ENCODE data around the gene WAPL.

The WAPL gene

DNA sequence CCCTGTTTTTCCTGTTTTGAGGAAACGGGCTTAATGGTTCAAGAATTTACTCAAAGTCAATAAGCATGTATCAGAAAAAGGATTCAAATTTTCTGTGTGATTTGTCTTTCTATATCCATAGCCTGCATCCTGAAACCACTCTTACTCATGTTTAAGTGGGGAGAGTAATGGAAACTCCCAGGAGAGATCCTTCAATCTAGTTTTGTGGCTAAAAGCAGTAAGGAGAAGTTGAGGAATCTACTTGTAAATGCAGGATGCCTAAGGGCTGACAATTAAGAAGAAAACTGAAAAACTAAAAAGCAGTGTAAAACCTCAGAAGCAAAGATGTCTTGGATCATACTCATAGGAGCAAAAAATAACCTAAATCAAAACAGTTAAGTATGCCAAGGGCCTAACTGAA is 86.9 kb downstream of the WAPL start:
- intact Hi-C loops (cut with DNase I): no loop called here
- no peak for DNase-seq

DNA sequence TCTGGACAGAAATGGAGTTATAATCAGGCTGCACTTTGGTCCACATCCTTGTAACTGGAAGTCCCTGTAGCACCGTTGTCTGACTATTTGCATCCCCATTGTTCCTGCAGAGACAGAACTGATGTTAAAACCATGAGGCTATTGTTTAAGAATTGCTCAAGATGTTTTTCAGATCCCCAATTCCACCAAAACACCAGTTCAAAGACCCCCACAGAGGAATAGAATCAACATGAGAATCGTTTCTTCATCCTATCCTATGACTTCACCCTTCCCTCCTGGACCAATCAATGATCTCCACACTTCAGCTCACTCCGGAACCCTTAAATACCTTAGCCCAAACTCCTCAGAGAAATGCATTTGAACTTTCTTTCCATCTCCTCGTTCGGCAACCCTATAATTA is 97.9 kb downstream of the WAPL start:
- DNase-seq: no peak
- intact Hi-C loops (cut with DNase I): no loop called here

DNA sequence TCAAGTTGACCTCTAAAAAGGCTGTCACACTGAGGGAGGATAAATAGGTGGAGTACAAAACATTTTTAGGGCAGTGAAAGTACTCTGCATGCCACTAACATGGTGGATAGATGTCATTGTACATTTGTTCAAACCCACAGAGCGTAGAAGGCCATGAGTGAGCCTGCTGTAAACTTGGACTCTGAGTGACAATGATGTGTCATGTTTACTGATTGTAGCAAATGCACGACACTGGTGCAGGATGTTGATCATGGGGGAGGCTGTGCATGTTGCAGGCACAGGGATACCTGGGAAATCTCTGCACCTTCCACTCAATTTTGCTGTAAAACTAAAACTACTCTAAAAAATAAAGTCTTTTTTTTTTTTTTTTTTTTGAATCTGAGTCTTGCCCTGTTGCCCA is 102.5 kb downstream of the WAPL start:
- DNase-seq: no peak
- intact Hi-C loops (cut with DNase I): no loop called here

DNA sequence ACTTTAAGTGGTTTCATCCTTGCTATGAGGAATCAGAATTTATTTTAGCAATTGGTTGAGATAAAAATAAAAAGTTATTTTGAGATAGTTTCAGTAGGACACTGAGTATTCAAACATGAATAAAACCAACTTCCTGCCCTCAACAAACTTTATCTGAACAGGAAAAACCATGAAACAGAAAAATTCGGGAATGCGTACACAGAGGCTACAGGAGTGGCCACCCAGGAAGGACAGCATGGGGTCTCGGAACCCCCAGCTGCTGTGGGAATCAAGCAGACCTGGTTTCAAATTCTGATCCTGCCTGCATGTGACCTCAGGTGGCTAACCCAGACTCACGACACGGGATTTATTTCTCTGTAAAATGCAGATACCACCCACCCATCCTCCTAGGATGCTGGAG is 106.0 kb downstream of the WAPL start:
- intact Hi-C loops (cut with DNase I): no loop called here
- DNase-seq: no peak

DNA sequence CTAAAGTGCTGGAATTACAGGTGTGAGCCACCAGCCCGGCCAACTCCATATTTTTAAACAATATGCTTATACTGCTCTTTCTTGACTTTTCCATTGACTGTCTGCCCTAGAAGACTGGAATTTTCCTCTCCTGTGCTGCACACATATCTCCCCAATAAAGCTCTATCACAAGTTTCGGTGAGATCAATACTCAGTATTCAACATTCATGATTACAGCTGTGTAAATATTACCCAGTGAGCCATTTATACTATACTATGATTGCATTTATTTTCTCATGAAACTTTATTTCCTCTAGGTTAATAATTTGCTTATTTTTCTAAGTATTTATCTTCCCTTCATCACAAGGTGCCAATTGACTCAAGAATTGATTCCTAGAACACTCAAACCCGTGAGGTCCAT is 106.5 kb downstream of the WAPL start:
- no peak for DNase-seq
- intact Hi-C loops (cut with DNase I): no loop called here

DNA sequence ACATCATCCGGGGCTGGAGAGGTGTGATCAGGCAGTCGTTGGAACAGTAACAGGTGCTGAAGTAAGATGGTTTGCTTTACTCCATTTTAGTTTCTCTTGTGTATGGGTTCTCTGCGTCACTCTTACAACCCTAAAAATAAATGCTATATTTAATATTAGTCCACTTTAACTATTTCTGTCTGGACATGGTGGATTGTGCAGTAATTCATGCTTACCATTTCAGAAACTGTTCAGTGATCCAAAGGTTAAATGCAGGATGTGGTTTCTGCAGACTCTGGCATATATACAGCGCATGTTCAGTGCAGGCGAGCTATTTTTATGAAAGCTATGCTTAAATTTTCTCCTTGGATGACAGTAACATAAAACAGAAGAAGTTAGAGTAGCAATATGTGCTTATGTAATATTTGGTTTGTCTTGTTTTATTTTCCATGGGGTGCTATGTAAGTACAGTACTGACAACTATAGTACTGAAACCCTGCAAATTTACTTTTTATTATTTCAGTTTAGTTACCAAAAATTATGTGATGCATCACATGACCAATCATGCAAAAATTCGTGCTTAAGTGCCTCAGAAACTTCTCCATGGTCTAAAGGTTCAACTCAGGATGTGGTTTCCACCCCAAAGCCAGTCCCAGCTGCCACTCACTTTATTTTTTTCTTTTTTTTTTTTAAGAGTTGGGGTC is 108.4 kb downstream of the WAPL start:
- intact Hi-C loops (cut with DNase I): no loop called here
- peak in 8 of 42 donors; percentile 16 to 57 (median 40) for DNase-seq

DNA sequence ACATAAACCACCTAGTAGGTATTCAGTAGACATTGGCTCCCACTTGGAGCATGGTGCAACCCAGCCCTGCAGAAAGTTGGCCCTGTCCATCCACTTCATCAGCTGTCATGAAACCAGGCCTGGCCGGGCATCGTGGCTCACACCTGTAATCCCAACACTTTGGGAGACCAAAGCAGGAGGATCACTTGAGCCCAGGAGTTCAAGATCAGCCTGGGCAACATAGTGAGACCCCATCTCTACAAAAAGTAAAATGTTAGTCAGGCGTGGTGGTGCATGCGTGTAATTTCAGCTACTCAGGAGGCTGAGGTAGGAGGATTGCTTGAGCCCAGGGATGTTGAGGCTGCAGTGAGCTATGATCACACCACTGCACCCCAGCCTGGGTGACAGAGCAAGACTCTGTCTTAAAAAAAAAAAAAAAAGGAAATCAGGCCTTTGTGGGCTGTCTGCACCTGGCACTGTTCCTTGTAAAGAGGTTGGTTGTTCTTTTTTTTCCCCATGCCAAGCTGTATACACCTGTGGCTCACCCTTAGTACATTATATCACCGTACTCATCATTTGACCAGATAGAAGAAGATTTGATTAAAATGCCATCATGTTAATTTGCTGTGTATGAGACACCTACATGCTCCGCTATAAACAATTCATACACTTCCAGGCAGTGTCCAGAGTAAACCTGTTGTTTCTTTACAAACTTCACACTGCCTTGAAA is 109.6 kb downstream of the WAPL start:
- intact Hi-C loops (cut with DNase I): no loop called here
- no peak for DNase-seq

DNA sequence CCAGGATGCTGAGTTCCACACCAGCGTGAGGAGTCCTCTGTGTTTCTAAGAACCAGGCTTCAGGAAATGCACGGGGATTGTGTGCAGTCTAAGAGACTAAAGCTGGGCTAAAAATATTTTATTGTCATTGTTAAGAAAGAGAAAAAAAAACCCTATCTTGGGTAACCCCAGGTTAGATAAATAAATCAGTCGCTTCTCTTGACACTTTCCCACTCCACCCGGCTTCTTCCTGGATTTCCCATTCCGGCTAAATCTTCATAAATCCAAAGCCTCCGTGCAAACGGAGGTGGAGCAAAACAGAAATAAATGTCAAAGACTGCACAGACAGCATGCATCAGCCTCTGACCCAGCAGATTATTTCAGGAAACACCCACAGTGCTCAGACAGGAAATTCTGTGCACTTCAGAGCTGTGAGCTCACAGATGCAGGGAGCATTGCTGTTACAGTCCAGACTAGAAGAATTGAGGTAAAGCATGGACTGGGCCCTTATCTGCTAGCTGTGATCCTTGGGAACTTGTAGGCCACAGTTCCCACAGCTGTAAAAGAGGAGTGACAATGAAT is 110.2 kb downstream of the WAPL start:
- peak in 34 of 42 donors; percentile 32 to 91 (median 62) for DNase-seq
- intact Hi-C loops (cut with DNase I): no loop called here

DNA sequence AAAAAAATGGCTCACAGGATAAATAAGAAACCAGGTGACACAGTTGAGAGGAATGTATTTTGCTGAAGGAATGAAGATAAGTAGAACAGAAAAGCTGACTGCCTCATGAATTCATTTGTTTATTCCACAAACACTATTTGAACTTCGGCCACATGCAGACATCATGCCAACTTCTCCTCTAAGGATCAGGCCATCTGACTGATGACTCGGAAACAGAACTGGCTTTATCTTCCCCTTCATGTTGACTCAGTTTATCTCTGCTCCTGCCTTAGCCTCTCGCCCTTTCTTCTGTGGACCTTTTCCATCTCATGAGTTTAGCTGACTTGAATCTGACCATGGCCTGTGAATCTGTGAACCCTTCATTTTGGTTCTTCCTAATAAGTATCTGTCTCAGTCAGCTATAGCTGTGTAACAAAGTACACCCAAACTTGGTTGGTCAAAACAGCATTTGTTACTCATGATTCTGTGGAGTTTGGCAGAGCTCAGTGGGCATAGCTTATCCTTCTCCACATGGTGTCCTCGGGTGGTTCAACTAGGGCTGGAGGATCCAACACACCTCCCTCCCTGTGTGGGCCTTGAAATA is 111.0 kb downstream of the WAPL start:
- intact Hi-C loops (cut with DNase I): no loop called here
- no peak for DNase-seq

DNA sequence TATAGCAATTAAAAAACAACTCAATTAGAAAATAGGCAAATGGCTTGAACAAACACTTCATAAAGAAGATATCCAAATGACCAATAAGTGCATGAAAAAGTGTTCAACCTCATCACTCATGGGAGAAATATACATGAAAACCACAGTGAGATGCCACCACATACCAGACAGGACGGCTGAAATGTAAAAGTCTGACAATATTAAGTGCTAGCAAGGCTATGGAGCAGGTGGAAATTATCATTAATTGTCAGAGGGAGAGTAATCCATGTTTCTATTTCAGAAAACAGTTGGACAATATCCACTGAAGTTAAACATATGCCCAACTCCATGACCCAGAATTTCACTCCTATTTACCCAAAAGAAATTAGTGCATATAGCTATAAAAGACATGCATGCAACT is 112.4 kb downstream of the WAPL start:
- intact Hi-C loops (cut with DNase I): loop anchor here (10.0 kb wide), 1 partner anchor 486 kb away; no protein-coding TSS in a partner anchor
- DNase-seq: no peak

DNA sequence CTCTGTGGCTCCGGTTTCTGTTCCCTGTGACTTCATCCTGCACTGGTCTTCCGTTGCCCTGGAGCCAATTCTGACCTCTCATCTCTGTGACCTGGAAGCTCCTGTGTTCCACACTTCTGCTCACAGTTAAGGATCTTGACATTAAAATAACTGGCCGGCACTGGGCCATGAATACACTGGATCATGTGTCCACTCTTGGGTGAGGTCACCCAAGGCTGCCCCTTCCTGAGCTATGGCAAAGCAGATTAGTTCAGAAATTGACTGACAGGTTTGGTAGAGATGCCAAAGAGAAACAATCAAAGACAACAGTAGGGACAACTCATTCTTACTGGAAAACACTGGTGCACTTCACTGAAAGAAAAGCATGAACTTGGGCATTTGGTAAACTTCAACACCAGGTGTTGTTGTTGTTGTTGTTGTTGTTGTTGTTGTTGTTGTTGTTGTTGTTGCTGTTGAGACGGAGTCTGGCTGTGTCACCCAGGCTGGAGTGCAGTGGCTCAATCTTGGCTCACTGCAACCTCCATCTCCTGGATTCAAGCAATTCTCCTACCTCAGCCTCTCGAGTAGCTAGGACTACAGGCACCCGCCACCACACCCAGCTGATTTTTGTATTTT is 118.3 kb downstream of the WAPL start:
- no peak for DNase-seq
- intact Hi-C loops (cut with DNase I): loop anchor here (5.0 to 10.0 kb wide), 2 partner anchors 84 to 492 kb away; no protein-coding TSS in a partner anchor

DNA sequence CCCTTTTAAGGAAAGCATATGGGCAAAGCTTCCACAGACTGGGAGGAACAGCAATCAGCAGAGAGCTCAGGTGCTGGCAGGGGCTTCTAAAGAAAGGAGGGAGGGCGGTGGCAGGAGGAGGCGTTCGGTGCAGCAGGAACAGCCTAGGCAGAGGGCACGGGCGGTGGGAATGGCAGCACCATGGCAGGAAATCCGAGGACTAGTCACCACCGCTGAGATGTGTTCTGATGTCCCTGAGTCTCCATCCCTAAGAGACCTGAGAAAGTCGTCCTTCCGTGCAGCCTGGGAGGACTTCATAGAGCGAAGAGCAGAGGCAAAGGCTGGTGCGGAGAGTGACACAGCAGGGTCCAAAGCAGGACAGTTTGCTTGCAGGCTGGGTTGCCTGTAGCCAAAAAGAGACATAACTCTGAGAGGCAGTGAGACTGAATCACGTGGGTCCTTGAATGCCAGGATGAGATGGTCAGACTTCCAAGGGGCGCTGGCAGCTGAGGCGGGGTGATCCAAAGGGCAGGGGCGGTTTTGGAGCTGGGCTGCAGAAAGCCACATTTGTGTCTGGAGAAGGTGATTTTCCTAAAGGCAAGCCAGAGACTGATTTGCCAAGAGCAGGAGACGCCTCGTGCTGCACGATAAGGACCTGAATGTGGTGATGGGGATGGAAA is 119.2 kb downstream of the WAPL start:
- peak in 24 of 42 donors; percentile 9 to 64 (median 22) for DNase-seq
- intact Hi-C loops (cut with DNase I): loop anchor here (5.0 to 10.0 kb wide), 2 partner anchors 85 to 492 kb away; no protein-coding TSS in a partner anchor

DNA sequence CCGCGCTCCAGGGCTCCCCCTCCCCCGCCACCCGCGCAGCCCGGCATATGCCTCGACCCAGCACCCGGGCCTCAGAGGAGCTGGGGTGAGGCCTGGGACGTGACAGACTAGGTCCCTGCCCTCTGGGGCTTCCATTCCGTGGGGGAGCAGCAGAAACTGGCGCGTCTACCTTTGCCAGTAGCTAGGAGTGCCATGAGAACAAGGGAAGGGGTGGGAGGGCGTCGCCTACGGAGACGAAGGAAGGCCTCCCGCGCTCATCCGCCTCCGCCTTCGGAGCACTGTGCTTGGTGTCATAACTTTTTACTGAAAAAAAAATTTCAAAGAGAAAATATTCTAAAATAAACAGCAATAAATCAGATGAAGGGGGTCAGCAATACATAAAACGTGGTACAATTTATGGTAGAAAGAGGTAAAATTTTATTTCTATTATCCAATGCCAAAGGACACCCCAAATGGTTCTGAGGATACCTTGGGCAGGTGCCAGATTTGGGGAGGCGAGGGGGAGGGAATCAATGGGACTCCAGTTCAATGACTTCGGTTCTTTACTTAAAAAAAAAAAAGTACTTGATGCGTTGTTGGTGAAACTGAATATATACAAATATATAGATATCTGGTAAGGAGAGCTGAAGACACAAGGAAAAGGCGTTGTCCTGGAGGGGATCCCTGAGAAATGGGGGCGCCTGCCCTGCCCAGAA is 119.9 kb downstream of the WAPL start:
- DNase-seq: peak; percentile 31 to 84 (median 63)
- intact Hi-C loops (cut with DNase I): loop anchor here (2.0 to 10.0 kb wide), 3 partner anchors 86 to 493 kb away; no protein-coding TSS in a partner anchor

DNA sequence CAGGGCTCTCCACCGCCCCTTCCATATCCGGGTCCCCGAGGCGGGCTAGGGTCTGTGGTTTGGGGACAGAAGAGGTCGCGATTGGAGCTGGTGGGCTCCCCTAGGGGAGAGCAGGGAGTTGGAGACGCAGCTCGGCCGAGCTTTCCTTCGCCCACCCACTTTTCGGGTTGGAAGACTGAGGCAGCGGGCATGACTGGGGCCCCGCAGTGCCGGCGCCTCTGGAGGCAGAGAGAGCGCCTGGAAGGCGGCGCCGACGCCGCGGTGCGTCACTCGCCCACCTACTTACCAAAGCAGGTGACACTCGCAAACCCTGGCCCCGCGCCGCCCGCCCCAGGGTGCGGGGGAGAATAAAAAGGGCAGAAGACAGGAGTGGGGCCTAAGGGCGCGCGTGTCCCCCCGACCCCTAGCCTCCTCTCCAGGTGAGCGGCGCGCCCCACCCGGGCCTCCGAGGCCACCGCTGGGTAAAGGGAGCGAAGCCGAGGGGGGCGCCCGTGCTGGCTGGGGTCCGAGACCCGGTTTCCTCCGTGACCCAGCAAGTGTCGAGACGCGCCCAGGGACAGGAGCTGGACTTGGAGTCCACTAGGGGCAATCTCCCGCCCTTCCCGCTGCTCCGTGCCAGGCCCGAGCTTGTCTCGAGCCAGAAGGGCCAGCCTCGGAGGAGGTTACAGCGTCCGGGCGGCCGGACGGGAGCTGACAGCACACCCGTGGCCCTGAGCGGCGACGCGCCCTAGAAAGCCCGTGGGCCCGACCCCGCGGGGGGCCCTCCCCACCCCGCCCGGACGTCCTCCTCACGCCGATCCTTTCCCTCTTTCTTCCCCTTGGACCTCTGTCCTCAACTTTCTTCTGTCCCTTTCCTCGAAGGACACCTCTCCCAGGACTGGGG is 120.6 kb downstream of the WAPL start:
- intact Hi-C loops (cut with DNase I): loop anchor here (2.0 to 10.0 kb wide), 3 partner anchors 86 to 494 kb away; no protein-coding TSS in a partner anchor
- DNase-seq: peak in 41 of 42 donors; percentile 49 to 90 (median 75)

DNA sequence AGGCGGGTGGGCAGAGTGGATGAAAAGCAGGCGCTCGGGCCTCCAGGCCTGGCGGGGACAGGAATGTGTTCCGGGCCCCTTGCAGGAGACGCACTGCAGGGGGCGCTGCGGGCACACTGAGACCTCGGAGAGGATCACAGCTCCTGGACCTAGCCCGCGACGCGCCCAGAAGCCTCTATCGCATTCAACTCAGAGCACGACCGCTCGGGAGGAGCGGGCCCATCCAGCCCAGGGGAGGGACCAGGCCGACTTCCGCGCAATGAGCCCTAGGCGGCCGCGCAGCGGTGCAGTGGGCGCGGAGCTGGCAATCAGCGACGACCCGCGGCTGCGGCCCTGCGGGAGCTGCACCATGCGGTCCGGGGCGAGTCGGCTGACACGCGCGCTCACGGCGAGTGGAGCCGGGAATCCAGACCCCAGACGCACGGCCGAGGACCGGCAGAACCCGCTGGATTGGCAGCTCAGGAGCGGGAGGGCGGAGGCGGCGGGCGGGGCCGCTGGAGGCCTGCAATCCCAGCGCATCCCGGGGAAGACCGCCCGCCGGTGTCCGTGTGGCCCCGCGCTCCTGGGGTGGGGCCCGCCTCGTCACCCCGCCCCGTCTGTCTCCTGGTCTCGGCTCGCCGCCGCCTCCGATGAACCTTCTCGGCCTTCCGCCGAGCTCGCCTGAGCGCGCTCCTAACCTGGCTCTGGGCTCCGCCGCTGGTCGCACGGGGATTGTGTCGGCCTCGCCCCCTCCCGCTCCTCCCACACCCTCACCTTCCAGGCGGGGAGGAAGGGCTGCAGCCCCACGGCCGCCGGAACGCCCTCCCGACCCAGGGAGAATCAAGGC is 121.5 kb downstream of the WAPL start:
- peak; percentile 91 to 99 (median 97) for DNase-seq
- intact Hi-C loops (cut with DNase I): loop anchor here (2.0 to 10.0 kb wide), 4 partner anchors 87 to 495 kb away; no protein-coding TSS in a partner anchor

DNA sequence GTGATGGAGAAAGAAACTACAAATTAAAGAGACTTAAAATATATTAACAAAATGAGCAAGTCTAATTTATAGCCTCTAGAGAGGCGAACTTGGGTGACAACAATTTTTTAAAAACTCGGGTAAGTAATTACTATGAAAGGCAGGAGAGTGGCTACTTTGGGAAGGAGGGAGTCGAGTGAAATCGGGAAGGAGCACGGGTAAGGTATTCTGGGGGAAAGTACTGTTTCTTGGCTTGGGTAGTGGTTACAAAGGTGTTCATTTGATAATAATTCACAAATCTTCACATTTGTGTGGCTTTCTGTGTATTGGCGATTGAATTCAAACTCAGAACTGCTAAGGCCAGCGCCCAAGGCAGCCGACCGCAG is 122.1 kb downstream of the WAPL start:
- intact Hi-C loops (cut with DNase I): loop anchor here (10.0 kb wide), 1 partner anchor 285 kb away; no protein-coding TSS in a partner anchor
- no peak for DNase-seq
